Bronchial epithelial cell (primary cell): Measurements from ENCODE around the gene THRB. TPM values are rescaled to one million over a fixed set of nuclear protein-coding genes. Genes with fewer than 3 reads are reported as not detected.
A peak's percentile ranks its signal among the peaks of the same experiment; 100 is the strongest.

ENCODE experiments used
- DNase-seq: peaks from one replicate; pipeline ENCODE4 v3.0.0-alpha.2; 2010; ENCODE audit warnings: low read depth
- FAIRE-seq: peaks from 2 replicates; lab custom pipeline; 2011; peaks lifted over from hg19 to GRCh38; lab: Jason Lieb, UNC
- H3K27me3 ChIP-seq: 2 replicates; pipeline ENCODE4 v1.5.1; 2011; ENCODE audit warnings: low read length; ENCODE audit not compliant: control insufficient read depth, insufficient read depth
- H3K36me3 ChIP-seq: 2 replicates; pipeline ENCODE4 v1.5.1; 2011; ENCODE audit warnings: low read length; ENCODE audit not compliant: control insufficient read depth, insufficient read depth
- H3K4me3 ChIP-seq: 2 replicates; pipeline ENCODE4 v1.5.1; 2011; ENCODE audit warnings: mild to moderate bottlenecking, low read depth, low read length, control low read depth
- CTCF ChIP-seq: IDR thresholded peaks from 2 replicates; pipeline ENCODE4 v1.5.1; 2011; ENCODE audit warnings: mild to moderate bottlenecking, moderate library complexity, low read length, control low read depth, inconsistent platforms; ENCODE audit not compliant: insufficient read depth, severe bottlenecking
- total RNA-seq: library from RNA; depleted of rRNA; stranded (reverse); fragments of >200 nt; gene quantifications from 2 replicates; pipeline ENCODE4 v1.2.1, GENCODE V29; 2014

Gene THRB
- total RNA-seq, 1 donor from 2014 or later: 7.6 TPM

GRCh38 chr3:24495326-24495994, 810 bp upstream of the THRB start:
- FAIRE-seq (no peak), DNase-seq (no peak)
- Histone ChIP-seq H3K4me3 (peak overlapping the region; percentile 82), H3K36me3 (no peaks in the 10 kb centered on the region), H3K27me3 (no peaks in the 10 kb centered on the region)
- TF ChIP-seq CTCF: peak; percentile 12

DNA sequence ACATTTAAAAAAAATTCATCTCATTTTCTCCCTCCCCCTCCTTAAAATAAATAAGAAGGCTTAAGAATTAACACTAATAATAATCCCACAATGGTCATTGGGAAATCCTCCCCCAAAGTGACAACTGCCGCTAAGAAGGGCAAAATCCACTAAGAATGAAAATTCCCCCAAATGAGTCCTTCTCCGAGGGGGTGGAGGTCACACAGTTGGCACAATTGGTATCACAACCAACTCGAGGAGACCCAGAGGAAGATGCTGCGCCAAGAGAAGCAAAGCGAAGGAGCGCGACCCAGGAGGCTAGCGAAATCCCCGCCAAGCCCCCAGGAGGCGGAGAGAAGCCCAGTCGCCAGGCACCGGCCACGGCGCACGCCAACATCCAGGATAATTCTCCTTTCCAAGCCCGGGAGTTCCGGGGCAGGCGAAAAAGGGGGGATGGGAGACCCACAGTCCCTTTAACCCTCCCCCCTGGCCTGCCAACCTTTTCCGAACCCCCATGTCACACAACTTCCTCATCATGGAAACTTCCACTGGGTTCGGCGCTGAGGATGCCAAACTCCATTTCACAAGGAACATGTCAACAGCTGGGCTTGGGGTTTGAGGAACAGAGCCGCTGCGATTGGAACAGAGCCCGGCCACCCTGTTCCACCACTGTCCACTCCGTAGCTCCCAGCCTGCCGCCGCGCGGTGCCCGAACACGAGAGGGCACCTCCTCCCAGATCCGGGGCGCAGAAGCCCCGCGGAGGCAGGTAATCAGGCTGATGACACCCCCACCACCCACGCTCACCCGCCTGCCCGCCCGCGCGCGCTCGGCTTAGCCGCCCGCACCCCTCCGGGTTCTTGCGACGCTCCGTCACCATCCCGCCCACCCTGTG, 668 bp downstream of the THRB start:
- no peak for DNase-seq
- TF ChIP-seq CTCF: peak; percentile 7
- no peak for FAIRE-seq

DNA sequence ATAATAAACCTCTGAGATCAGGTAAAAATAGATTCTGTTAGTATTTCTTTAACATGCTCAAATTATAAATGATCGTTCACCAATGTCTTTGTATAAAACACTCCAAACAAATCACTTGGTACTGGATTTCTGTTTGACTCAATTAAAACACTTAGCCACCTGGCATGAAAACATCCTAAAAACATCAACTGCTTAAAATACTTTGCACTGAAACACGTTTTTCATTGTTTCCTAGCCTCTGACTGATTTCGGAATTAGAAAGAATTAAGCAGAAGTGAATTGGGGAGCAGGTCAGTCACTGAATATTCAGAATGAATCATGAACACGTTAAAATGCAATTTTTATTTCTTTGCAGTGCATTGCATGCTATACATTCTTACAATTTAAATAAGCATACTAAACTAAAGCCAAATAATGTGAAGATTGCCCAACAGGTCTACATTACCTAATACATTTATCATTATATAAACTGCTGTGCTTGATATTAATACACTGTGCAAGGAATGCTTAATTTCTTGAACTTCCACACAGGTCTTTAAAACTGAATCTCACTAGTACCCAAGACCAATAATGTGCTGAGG, 1.6 kb downstream of the THRB start:
- Histone ChIP-seq H3K27me3 (no peaks in the 10 kb centered on the region), H3K4me3 (peak overlapping the region; percentile 7), H3K36me3 (no peaks in the 10 kb centered on the region)
- TF ChIP-seq CTCF: no peak
- FAIRE-seq: no peak
- DNase-seq: peak; percentile 55

More for the DNA sequence above, 668 bp downstream of the THRB start:
- Histone ChIP-seq H3K36me3 (no peaks in the 10 kb centered on the region), H3K27me3 (no peaks in the 10 kb centered on the region), H3K4me3 (peak overlapping the region; percentile 82)

GRCh38 chr3:24490151-24490550, 4.5 kb downstream of the THRB start:
- no peak for TF ChIP-seq CTCF
- Histone ChIP-seq H3K4me3 (no peak overlapping the region), H3K27me3 (no peaks in the 10 kb centered on the region), H3K36me3 (no peaks in the 10 kb centered on the region)
- FAIRE-seq (no peak), DNase-seq (no peak)

- no peak overlapping the region for H3K4me3 ChIP-seq
- FAIRE-seq: no peak
- no peak for TF ChIP-seq CTCF
- no peaks in the 10 kb centered on the region for H3K36me3 ChIP-seq
- peak; percentile 86 for DNase-seq
- H3K27me3 ChIP-seq: no peaks in the 10 kb centered on the region
Observed at GRCh38 chr3:24487325-24488262, 7.1 kb downstream of the THRB start.
